Stomach (tissue), 4 donors: ENCODE measurements around the gene PNRC1.

Experiments
- EP300 ChIP-seq: sonication (generic); formaldehyde crosslinking; IDR thresholded peaks from one replicate; pipeline ENCODE4 v1.6.1; 2017; ENCODE audit warnings: antibody characterized with exemption
- TF ChIP-seq, protein P1 (sequence below), 7 experiments: fragments of 450-650 bp in 4 of 7; fragments of 200-600 bp in 3 of 7; sonication (generic) in 3 of 7; IDR thresholded peaks; one replicate each; pipeline ENCODE4 v1.5.1; 2016 to 2019; ENCODE audit warnings: antibody characterized with exemption in 7 of 7, control low read depth in 2 of 7, mild to moderate bottlenecking in 1 of 7

DNA sequence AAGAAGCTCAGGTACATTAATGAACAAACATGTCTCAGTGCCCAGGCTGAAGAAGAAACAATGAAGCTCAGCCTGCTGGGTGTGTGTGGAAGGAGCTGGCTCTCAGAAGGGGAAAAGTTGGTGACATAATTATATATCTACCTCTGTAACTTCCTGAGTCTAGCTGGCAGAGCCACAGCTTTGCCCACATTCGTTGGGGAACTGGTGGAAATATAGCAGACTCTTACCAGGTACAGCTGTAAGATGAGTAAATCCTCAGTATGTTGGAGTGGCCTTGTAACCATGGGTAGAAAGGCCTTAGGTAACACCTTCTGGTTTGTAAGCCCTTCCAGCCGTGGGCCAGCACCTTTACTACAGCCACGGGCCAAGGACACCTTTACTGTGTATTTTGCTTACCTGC is 29.9 kb upstream of the PNRC1 start:
- TF ChIP-seq, protein P1, sequence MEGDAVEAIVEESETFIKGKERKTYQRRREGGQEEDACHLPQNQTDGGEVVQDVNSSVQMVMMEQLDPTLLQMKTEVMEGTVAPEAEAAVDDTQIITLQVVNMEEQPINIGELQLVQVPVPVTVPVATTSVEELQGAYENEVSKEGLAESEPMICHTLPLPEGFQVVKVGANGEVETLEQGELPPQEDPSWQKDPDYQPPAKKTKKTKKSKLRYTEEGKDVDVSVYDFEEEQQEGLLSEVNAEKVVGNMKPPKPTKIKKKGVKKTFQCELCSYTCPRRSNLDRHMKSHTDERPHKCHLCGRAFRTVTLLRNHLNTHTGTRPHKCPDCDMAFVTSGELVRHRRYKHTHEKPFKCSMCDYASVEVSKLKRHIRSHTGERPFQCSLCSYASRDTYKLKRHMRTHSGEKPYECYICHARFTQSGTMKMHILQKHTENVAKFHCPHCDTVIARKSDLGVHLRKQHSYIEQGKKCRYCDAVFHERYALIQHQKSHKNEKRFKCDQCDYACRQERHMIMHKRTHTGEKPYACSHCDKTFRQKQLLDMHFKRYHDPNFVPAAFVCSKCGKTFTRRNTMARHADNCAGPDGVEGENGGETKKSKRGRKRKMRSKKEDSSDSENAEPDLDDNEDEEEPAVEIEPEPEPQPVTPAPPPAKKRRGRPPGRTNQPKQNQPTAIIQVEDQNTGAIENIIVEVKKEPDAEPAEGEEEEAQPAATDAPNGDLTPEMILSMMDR (IDR thresholded peaks at IDR 0.05): no peak
- no peak for TF ChIP-seq EP300
